Raji (cell line): ENCODE results near the gene ITPA.

ENCODE experiments used
- POLR2A ChIP-seq: IDR thresholded peaks from 2 replicates; pipeline ENCODE4 v1.6.1; 2011; ENCODE audit warnings: low read depth, low read length, control low read depth; ENCODE audit not compliant: insufficient read depth

ITPA gene

DNA sequence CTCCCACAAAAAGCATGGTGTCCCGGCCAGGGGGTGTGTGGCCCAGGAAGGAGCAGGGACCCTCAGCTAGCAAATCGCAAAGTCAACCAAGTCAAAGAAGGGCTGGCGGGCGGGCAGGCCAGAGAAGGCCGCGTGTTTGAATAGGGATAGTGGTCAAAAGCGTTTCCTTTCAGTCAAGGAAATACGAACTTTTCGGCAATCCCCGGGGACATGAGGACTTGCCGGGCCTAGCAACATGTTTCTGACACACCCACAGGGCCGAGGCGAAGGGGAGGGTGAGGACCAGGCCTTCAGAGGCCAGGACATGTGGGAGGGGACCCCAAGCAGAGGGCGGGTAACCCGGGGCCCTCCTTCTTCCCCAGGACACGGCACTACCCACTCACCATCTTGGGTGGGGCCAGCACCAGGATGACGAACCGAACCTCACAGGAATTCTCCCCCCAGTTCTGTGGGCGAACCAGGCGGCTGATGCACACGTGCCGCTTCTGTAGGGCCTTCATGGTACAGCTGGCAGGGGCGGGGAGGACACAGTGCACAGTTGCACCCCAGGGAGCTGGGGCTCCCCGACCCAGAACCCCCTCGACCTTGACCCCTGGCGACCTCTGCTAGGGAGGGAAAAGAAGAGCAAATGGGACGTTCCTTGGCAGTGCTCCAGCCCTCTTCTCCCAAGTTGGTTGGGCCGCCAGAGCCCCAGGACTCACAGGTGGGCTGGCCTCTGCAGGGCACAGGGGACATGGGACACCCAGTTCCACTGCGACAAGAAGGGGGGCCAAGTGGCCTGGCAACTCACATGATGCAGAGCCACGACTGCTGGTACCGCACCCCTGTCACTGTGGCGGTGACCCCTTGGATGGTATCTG is 24.1 kb downstream of the ITPA start:
- no peak for TF ChIP-seq POLR2A

DNA sequence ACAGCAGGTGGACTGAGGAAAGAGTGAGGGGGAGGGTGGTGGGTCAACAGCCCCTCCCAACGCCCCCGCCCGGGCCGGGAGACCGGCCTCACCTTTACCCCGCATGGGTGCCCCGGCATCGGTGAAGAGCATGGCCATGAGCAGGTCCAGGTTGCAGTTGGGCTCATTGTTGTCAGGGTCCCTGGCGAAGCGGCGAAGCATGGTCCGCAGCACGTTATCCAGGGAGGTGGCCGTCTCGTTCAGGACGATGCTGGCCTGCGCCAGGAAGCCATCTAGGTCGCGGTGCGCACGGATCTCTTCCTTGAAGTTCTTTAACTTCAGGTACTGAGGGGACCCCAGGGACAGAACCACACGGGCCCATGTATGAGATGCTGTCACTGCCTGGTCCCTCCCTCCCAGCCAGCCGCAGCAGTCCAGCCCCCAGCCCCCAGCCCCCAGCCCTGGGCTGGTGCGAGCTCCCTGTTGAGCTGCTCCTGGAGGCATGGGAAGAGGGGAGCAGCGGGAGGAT is 24.7 kb downstream of the ITPA start:
- no peak for TF ChIP-seq POLR2A

- no peak for TF ChIP-seq POLR2A
Measured at GRCh38 chr20:3235666-3236324, 26.5 kb downstream of the ITPA start.

DNA sequence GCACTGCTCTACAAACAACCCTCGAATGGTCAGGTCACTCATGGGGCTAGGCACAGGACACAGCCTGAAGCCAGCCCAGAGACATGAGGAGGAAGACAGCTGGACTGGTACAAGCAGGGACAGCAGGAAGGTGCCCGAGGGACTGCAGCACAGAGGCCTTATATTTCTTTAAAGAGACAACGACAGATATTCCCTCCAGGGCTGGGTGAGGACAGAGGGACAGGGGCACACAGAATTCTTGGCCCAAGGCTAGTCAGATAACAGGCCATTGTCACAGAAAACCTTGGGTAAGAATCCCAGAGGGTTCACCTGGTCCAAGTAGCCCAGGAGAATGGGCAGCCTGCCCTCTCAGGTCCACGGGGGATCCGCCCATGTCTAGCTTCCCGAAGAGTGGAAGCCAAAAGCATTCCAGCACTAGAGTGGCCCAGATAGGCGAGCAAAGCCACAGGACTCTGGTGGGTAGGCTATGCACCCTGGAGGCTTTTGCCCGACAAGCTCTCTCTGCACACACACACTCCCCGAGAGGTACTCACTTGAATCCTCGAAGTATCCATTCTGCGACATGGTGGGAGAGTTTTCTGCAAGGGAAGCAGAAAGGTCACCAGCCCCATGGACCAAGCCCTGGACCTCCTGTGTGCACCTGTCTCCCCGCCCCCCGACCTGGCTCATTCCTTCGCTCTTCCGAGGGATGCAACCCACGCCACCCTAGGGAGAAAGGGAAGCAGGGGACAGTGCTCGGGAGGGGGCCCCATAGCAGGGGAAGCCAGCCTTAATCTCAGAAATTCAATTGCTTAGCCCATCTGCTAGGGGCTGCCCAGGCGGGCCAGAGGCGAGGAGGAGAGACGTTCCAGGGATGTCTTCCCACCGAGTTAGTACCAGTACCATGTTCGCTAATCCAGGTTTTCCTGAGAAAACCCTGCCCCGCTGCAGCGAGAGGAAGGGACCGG is 28.0 kb downstream of the ITPA start:
- TF ChIP-seq POLR2A: no peak

- no peak for TF ChIP-seq POLR2A
Measured at GRCh38 chr20:3237958-3238615, 28.8 kb downstream of the ITPA start.

GRCh38 chr20:3238616-3239025 is 29.3 kb downstream of the ITPA start:
- TF ChIP-seq POLR2A: no peak

DNA sequence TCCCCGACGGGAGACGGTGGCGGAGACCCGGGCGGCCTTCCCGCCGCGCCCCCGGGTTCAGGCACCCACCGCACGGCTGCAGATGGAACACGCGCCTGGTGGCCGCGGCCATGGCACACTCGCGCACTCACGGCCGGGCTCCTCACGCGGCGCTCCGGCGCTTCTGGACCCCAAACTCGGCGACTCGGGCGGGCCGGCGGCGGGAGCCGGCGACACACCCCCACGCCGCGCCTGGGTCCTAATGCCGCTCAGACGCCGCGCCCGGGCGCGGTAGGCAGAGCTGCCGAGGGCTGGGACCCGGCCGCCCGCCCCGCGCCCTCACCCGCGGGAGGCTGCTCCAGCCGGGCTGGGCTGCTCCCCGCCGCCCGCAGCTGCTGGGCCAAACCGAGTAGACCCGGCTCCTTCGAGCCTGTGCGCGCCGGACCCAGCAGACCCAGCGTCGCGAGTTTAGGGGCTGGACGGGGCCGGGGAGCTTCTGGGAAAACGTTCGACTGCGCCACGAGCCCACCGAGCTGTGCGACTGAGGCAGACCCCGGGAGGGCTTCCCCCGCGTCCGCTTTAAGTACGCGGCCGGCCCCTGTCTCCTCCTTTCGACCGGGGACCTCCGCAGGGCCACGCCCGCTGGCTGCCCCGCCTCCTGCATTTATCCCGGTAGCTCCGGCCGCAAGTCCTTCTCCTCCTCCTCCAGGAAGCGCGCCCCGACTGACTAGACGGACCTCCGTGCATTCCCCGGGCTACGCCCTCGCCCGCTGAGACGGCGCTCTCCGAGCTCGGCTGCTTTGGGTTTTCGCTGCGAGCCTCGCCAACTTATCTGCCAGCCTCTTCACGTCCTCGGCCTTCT is 29.9 kb downstream of the ITPA start, which contains the start of gene SLC4A11:
TSS of gene SLC4A11 (minus strand) at position 165 of the 841 bp plus-strand sequence. CDS start at position 112, 53 bp downstream.
- TF ChIP-seq POLR2A: no peak

GRCh38 chr20:3239867-3240775 is 30.8 kb downstream of the ITPA start:
- no peak for TF ChIP-seq POLR2A

DNA sequence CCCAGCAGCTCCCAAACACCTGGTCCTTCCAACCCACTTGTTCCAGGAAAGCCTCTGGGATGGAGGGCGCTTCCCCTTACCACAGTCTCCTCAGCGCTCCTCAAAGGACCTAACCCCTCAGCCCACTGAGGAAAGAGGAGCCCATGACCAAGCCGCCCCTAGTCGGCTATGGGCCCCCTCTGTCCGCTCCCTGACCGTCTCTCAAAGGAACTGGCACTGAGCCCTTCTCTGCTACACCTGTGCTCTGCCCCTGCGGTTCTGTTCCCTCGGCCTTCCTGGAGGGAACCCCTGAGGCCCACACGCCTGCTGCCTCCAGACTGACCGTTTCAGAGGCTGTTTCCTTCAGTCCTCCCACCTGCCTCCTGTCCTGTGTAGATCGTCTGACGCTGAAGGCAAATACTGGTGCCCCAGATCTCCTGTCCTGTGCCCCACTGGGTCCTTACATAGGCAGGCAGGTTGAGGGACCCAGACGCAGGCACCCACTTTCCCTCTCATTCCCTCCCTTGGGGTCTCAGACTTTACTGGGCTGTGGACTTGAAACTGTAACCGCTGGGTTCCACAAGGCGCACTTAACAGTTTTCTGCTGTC is 31.6 kb downstream of the ITPA start:
- TF ChIP-seq POLR2A: no peak

GRCh38 chr20:3242172-3242692 is 32.9 kb downstream of the ITPA start:
- TF ChIP-seq POLR2A: no peak

DNA sequence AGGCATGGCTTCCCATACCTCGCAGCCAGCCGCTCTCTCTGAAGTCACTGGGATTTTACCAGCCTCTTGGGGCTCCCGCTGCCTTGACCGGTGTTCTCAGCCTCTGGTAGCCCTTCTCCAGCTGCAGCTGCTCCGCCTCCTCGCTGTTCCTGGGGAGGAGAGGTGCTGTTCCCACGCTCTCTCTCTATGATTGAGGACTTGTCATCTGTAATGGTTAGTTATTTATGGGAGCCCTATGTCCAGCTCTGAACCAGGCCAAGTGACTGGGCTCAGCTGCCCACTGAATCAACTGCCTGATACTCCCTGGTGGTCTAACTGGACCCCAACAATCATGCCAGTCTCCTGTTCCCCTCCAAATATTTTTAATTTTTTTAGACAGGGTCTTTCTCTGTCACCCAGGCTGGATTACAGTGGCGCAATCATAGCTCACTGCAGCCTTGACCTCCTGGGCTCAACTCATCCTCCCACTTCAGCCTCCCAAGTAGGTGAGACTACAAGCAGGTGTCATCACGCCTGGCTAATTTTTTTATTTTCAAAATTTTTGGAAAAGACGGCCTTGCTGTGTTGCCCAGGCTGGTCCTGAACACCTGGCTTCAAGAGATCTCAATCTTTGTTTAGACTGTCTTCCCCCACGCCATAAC is 34.5 kb downstream of the ITPA start:
- no peak for TF ChIP-seq POLR2A
